Stimulated activated CD8-positive, alpha-beta memory T cell treated with anti-CD3 and anti-CD28 coated beads, Interleukin-15, amount 100 ng/mL, for 24 hours (primary cell): Measurements from ENCODE around the gene RAB25.

Source experiments
- DNase-seq: peaks from one replicate; pipeline ENCODE4 v3.0.0-alpha.2; 2020; ENCODE audit warnings: low read depth

The RAB25 gene

DNA sequence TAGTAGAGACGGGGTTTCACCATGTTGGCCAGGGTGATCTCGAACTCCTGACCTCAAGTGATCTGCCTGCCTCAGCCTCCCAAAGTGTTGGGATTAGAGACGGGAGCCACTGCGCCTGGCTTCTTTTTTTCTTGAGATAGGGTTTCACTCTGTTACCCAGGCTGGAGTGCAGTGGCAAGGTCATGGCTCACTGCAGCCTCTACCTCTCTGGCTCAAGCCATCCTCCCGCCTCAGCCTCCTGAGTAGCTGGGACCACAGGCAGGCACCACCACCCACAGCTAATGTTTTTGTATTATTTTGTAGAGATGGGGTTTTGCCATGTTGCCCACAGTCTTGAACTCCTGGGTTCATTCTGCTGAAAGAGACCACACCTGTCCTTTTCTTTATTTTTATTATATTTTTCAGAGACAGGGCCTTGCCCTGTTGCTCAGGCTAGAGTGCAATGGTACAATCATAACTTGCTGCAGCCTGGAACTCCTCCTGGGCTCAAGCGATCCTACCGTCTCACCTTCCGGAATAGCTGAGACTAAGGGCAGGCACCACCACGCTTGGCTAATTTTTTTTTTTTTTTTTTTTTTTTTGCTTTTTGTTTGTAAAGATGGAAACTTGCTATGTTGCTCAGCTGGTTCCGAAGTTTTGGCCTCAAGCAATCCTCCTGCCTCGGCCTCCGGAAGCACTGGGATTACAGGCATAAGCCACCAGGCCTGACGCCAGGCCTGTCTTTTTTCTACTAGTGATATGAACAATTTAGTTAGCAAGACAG, 56.6 kb downstream of the RAB25 start:
- no peak for DNase-seq

DNA sequence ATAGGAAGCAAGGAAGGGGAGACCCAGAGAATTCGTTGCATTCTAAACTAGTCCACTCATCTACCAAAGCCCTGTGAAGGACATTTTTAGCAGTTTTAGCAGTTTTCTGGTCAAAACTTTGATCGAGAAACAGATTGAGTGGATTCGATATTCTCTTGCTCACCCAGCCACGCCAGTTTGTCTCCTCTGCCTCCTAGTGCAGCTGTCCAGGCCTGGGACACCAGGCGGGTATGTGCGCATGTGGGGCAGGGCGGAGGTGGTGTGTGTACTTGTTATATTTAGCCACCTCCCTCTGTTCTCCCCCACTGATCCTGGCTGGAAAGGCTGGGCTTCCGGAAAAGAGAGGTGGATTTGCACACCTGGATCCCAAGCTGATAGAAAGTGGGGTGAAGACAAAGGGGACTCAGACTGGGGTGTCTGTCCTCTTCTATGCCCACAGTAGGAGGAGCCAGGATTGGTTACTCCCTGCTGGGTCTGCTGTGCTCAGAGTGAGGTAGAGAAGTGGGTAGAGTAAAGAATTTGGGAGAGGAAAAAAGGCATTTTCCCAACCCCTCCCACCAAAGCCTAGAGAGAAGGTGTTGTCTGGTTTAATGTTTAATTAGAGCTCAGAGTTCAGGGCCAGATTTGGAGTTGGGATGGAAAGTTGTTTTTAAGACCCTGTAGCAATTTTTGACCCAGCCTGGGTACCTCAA, 57.4 kb downstream of the RAB25 start:
- DNase-seq = no peak

DNA sequence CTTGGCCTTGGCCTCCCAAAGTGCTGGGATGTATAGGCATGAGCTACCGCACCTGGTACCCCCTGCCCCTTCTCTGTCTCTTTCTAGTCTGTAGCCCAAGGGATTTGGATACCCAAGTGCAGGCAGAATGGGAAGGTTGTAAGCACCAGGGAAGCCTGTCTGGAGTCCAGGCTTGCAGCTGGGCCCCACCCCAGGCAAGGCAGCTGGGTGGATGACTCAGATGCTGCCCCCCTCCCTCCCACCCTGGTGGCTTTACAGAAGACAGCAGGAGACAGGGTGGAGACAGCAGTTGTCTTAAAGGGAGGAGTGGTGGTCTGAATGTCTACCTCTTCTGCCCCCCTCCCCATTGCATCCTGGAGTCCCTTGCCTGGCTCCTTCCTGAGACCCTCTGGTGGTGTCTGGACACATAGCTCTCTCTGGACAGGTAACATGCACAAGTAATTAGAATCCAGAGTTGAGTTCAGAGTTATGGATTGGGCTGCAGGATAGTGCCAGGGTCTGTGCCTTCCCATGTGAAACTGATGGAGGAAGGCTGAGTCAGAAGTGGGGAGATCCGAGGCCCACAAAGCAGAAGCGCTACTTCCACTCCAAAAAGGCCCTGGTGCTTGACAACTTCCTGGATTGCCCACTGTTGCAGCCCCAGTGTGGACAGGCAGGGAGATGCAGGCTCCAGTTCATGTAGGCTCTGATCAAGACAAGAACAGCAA, 58.7 kb downstream of the RAB25 start:
- no peak for DNase-seq
